Measurements from ENCODE around the gene SCNN1B.
A peak's percentile ranks its signal among the peaks of the same experiment; 100 is the strongest.

SCNN1B gene

DNA sequence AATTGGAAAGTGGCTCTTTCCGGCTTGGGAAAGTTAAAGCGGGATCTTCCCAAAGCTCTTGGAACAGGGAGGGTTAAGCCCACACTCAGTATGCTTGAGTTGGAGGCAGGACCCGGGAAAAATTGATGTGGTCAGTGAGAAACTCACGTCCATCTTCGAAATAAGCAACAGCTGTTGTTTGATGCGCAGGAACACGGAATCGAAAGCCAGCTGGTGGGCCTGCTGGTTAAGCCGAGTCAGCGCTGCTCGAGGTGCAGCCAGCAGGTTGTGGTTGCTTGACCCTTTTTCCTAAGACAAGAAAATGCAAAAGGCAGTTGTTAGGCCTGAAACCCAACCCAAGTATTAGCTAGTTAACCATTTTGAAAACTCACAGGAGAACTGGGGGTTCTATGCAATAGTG lies 101.4 kb downstream of the SCNN1B start:
- H3K4me3 ChIP-seq (ENCODE audit: low read length), result no peak overlapping the region
- peaks cover 19% of the 10 kb centered on the region for H3K4me1 ChIP-seq (ENCODE audit: control insufficient read depth, low read depth, low read length)
- no peaks in the 10 kb centered on the region for H3K9me3 ChIP-seq (ENCODE audit: control insufficient read depth, low read depth, low read length)
- H3K36me3 ChIP-seq (ENCODE audit: control insufficient read depth, low read depth, low read length), result peaks cover 15% of the 10 kb centered on the region
- no peak overlapping the region for H3K27ac ChIP-seq (ENCODE audit: low read length)
- H3K9ac ChIP-seq (ENCODE audit: low read length), result no peak overlapping the region
- H3K27me3 ChIP-seq (ENCODE audit: control insufficient read depth, insufficient read depth, low read length), result no peaks in the 10 kb centered on the region

DNA sequence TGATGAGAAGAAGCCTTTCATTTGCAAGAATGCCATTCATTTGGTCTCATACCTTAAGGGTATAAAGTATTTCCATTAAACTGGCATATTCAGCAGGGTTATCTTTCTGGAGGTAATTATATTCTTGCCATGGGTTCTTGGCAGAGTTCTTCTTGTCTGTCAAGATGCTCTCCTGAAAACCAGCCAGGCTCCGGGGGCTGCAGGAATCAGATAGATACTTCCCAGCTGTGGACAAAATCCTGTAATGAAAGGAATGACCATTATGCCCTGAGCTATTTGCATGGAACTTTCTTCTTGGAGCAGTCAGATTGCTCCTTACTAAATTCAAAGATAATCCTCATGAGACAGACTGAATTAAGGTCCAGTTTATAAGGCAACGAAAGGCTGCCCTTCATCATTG lies 103.9 kb downstream of the SCNN1B start:
- H3K4me3 ChIP-seq (ENCODE audit: low read length), result no peak overlapping the region
- H3K9ac ChIP-seq (ENCODE audit: low read length), result no peak overlapping the region
- peaks cover 16% of the 10 kb centered on the region for H3K36me3 ChIP-seq (ENCODE audit: control insufficient read depth, low read depth, low read length)
- H3K9me3 ChIP-seq (ENCODE audit: control insufficient read depth, low read depth, low read length), result no peaks in the 10 kb centered on the region
- H3K4me1 ChIP-seq (ENCODE audit: control insufficient read depth, low read depth, low read length), result peaks cover 20% of the 10 kb centered on the region
- H3K27ac ChIP-seq (ENCODE audit: low read length), result no peak overlapping the region
- H3K27me3 ChIP-seq (ENCODE audit: control insufficient read depth, insufficient read depth, low read length), result no peaks in the 10 kb centered on the region

DNA sequence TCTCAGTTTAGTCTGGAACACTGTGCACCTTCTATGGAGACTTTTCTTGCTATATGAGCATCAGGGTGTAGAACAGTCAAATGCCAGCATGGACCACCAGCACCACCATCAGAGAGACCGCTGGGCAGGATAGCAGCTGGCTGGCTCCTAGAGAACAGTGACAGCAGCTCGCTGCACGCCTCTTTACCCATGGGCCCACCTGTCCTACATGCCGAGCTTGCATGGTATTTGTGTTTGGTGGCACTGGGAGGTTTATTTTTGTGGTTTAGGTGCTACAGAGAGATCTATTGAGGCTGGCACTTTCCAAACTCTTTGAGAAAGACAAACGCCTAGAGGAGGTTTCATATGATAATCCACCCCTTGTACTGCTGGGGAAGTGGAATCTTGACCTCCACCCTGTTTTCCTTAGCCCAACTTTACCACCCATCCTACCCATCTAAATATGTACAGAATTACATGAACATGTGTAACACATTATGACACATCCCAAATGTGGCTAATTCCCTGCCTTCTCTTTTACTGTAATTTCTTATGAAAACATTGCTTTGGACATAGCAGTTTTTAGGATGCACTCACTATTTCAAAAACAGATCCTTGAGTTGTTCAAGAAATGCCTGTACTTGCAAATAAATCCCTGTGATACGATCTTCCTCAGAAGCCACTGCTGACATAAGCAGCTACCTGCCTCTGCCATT lies 104.6 kb downstream of the SCNN1B start:
- H3K36me3 ChIP-seq (ENCODE audit: control insufficient read depth, low read depth, low read length), result peaks cover 20% of the 10 kb centered on the region
- H3K27ac ChIP-seq (ENCODE audit: low read length), result no peak overlapping the region
- H3K9me3 ChIP-seq (ENCODE audit: control insufficient read depth, low read depth, low read length), result no peaks in the 10 kb centered on the region
- H3K27me3 ChIP-seq (ENCODE audit: control insufficient read depth, insufficient read depth, low read length), result no peaks in the 10 kb centered on the region
- H3K4me3 ChIP-seq (ENCODE audit: low read length), result no peak overlapping the region
- peaks cover 20% of the 10 kb centered on the region for H3K4me1 ChIP-seq (ENCODE audit: control insufficient read depth, low read depth, low read length)
- no peak overlapping the region for H3K9ac ChIP-seq (ENCODE audit: low read length)

DNA sequence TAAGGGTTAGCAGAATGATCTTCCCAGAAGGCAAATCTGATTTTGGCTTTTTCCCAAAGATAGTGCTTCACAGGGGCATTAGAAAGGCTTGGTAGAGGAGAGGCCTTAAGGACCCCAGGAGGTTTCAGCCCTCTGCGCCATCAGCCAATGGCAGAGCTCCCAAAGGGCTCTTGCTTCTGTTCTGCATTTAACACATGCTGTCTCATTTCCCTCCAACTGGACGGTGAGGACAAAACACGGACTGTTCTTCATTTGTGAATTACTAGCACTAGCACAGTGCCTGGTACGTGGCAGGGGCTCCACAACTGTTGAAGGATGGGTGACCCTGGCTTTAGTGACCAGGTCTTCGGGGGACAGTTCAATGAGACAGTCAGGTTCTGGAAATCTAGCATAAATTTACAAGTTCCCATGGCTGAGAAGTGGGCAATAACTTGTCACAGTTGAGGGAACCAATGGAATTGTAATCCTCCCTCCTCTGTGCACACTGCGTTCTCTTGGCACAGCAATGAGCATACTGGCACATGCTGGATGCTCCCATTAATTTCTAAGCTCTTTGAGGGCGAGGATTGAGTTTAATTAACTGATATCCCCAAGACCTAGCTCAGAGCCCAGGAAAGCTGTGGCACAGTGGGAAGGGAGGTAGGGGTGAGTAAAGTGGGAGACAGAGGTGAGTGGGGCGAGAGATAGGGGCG lies 105.5 kb downstream of the SCNN1B start:
- Histone ChIP-seq H3K9ac (ENCODE audit: low read length) (no peak overlapping the region), H3K4me3 (ENCODE audit: low read length) (no peak overlapping the region), H3K27me3 (ENCODE audit: control insufficient read depth, insufficient read depth, low read length) (no peaks in the 10 kb centered on the region), H3K27ac (ENCODE audit: low read length) (no peak overlapping the region), H3K9me3 (ENCODE audit: control insufficient read depth, low read depth, low read length) (no peaks in the 10 kb centered on the region), H3K4me1 (ENCODE audit: control insufficient read depth, low read depth, low read length) (peaks cover 20% of the 10 kb centered on the region), H3K36me3 (ENCODE audit: control insufficient read depth, low read depth, low read length) (peaks cover 20% of the 10 kb centered on the region)

DNA sequence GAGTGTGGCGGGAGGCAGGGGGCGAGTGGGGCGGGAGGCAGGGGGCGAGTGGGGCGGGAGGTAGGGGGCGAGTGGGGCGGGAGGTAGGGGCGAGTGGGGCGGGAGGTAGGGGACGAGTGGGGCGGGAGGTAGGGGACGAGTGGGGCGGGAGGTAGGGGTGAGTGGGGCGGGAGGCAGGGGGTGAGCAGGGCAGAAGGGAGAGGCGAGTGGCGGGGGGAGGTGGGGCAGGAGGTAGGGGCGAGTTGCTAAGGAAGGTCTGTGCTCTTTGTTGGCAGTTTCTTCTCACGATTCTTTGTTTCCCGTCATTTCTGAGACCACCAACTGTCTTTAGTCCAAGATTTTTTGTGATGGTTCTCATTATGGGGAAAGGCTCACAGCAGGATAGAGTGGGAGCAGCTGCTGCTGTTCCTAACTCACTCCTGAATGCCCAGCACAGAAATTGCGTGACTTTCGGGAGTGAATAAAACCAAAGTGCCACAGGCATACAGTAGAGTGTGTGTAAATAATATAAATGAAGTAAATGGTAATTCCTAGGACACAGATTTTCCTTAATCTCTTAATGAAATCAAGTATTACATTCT lies 106.2 kb downstream of the SCNN1B start:
- no peaks in the 10 kb centered on the region for H3K9me3 ChIP-seq (ENCODE audit: control insufficient read depth, low read depth, low read length)
- peak overlapping the region; percentile 48 for H3K9ac ChIP-seq (ENCODE audit: low read length)
- H3K4me1 ChIP-seq (ENCODE audit: control insufficient read depth, low read depth, low read length), result peaks cover 20% of the 10 kb centered on the region
- no peaks in the 10 kb centered on the region for H3K27me3 ChIP-seq (ENCODE audit: control insufficient read depth, insufficient read depth, low read length)
- H3K27ac ChIP-seq (ENCODE audit: low read length), result peak overlapping the region; percentile 14
- no peak overlapping the region for H3K4me3 ChIP-seq (ENCODE audit: low read length)
- peaks cover 17% of the 10 kb centered on the region for H3K36me3 ChIP-seq (ENCODE audit: control insufficient read depth, low read depth, low read length)

DNA sequence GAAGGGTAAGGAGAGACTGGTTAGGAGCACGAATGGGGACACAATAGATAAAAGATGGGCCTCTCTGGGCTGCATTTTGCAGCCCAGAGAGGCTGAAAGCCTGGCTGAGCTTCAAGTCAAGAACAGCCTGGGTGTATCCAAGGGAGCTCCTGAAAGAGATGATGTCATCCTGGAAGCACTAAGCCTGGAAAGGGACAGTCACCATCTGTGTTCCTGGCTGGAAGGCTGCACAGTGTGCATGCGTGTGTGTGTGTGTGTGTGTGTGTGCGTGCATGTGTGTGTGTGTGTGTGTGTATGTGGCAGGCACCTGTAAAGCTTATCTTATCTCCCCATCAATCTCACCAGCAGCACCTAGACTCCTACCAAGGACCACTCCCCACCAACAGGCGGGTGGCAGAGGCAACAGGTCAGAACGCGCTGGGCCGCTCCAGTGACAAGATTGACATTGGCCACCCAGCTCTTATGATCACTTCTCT lies 106.8 kb downstream of the SCNN1B start:
- Histone ChIP-seq H3K4me3 (ENCODE audit: low read length) (no peak overlapping the region), H3K27me3 (ENCODE audit: control insufficient read depth, insufficient read depth, low read length) (no peaks in the 10 kb centered on the region), H3K36me3 (ENCODE audit: control insufficient read depth, low read depth, low read length) (peaks cover 13% of the 10 kb centered on the region), H3K9me3 (ENCODE audit: control insufficient read depth, low read depth, low read length) (no peaks in the 10 kb centered on the region), H3K27ac (ENCODE audit: low read length) (peak overlapping the region; percentile 14), H3K4me1 (ENCODE audit: control insufficient read depth, low read depth, low read length) (peaks cover 20% of the 10 kb centered on the region), H3K9ac (ENCODE audit: low read length) (peak overlapping the region; percentile 48)

DNA sequence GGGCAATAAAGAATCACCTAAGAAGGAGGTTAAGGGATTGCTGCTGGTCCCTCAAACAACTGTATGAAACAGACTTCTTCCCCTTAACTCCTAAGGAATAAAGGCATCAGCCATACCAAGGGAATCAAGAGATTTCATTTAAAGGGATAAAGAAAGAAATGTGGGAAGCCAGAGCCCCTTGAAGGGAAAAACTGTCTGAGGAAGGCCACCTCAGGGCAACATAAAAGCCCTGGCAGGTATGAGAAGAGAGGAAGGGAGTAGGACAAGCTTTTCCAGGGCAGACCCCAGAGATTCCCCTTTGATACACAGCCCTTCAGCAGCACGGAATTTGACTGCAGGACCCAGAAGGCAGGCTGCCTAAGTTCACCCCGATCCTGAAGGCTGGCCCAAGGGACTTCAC lies 107.4 kb downstream of the SCNN1B start:
- peaks cover 13% of the 10 kb centered on the region for H3K36me3 ChIP-seq (ENCODE audit: control insufficient read depth, low read depth, low read length)
- no peak overlapping the region for H3K9ac ChIP-seq (ENCODE audit: low read length)
- no peak overlapping the region for H3K4me3 ChIP-seq (ENCODE audit: low read length)
- no peak overlapping the region for H3K27ac ChIP-seq (ENCODE audit: low read length)
- H3K4me1 ChIP-seq (ENCODE audit: control insufficient read depth, low read depth, low read length), result peaks cover 20% of the 10 kb centered on the region
- H3K27me3 ChIP-seq (ENCODE audit: control insufficient read depth, insufficient read depth, low read length), result no peaks in the 10 kb centered on the region
- no peaks in the 10 kb centered on the region for H3K9me3 ChIP-seq (ENCODE audit: control insufficient read depth, low read depth, low read length)

DNA sequence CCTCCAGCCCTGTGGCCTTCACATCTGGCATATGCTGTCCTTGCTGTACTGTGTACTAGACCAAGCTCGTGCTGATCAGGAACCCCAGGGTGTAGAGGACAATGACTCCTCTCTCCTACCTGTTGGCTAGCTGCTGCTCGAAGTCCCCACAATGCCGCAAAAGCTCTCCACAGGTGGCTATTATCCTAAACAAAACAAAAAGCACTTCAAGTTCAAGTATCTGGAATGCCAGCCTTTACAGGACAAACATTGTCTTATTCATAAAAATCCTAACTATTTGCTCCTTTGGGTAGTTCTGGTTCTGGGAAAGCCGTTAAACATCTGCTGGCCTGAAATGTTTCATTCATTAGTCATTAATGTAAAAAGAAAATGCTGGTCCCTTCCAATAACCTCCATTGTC lies 108.1 kb downstream of the SCNN1B start:
- Histone ChIP-seq H3K4me3 (ENCODE audit: low read length) (no peak overlapping the region), H3K27ac (ENCODE audit: low read length) (no peak overlapping the region), H3K36me3 (ENCODE audit: control insufficient read depth, low read depth, low read length) (peaks cover 13% of the 10 kb centered on the region), H3K9ac (ENCODE audit: low read length) (no peak overlapping the region), H3K4me1 (ENCODE audit: control insufficient read depth, low read depth, low read length) (peaks cover 20% of the 10 kb centered on the region), H3K9me3 (ENCODE audit: control insufficient read depth, low read depth, low read length) (no peaks in the 10 kb centered on the region), H3K27me3 (ENCODE audit: control insufficient read depth, insufficient read depth, low read length) (no peaks in the 10 kb centered on the region)

DNA sequence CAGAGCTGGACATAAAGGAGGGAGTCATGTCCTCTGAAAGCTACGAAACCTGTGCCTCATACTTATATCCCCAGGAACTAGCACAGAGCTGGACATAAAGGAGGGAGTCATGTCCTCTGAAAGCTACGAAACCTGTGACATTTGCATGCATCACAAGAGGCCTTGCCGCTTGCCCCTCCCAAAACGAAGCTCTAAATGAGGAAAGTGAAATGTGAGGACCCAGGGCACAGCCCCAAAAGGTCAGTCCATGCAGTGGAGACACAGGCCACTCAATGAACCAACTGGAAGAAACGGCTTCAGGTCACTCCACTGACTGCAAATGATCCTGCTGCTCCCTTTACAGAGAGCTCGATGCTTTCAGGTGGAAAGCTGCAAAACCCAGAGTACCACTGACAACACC lies 112.6 kb downstream of the SCNN1B start:
- no peak overlapping the region for H3K9ac ChIP-seq (ENCODE audit: low read length)
- no peaks in the 10 kb centered on the region for H3K27me3 ChIP-seq (ENCODE audit: control insufficient read depth, insufficient read depth, low read length)
- no peak overlapping the region for H3K27ac ChIP-seq (ENCODE audit: low read length)
- peaks cover 21% of the 10 kb centered on the region for H3K36me3 ChIP-seq (ENCODE audit: control insufficient read depth, low read depth, low read length)
- H3K4me3 ChIP-seq (ENCODE audit: low read length), result no peak overlapping the region
- peaks cover 7% of the 10 kb centered on the region for H3K4me1 ChIP-seq (ENCODE audit: control insufficient read depth, low read depth, low read length)
- H3K9me3 ChIP-seq (ENCODE audit: control insufficient read depth, low read depth, low read length), result no peaks in the 10 kb centered on the region

DNA sequence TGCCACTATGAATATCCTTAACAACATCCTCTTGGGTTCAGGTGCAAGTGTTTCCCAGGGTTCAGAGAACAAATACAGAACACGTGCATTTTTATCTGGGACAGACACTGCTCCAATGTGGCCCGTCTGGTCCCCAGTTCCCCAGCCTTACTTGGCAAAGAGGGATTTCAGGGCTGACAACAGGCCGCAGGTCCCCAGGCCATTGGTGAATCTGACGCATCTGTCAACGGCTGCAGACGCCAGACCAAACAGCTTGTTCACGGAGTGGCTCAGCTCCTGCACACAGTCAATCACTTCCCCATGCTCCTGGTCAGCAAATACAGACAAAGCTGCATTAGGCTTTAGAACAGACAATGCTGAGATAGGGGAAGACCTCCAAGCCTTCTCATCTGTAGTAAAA lies 114.7 kb downstream of the SCNN1B start:
- Histone ChIP-seq H3K36me3 (ENCODE audit: control insufficient read depth, low read depth, low read length) (peaks cover 16% of the 10 kb centered on the region), H3K9me3 (ENCODE audit: control insufficient read depth, low read depth, low read length) (no peaks in the 10 kb centered on the region), H3K4me1 (ENCODE audit: control insufficient read depth, low read depth, low read length) (peaks cover 9% of the 10 kb centered on the region), H3K27me3 (ENCODE audit: control insufficient read depth, insufficient read depth, low read length) (no peaks in the 10 kb centered on the region), H3K9ac (ENCODE audit: low read length) (no peak overlapping the region), H3K27ac (ENCODE audit: low read length) (no peak overlapping the region), H3K4me3 (ENCODE audit: low read length) (no peak overlapping the region)

DNA sequence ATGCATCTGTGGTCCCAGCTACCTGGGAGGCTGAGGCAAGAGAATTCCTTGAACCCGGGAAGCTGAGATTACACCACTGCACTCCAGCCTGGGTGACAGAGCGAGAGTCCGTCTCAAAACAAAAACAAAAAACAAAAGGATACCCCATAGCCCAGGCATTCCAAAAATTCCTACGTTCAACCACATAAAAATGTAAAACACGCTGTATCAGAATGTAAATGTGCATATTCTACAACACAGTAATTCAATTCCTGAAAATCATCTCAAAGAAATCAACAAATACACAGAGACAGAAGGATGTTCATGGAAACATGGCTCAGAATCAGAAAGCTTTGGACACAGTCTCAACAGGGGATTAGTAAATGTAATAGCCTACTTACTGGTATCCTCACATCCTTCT lies 117.9 kb downstream of the SCNN1B start:
- no peak overlapping the region for H3K9ac ChIP-seq (ENCODE audit: low read length)
- no peak overlapping the region for H3K27ac ChIP-seq (ENCODE audit: low read length)
- H3K36me3 ChIP-seq (ENCODE audit: control insufficient read depth, low read depth, low read length), result peaks cover 15% of the 10 kb centered on the region
- H3K4me3 ChIP-seq (ENCODE audit: low read length), result no peak overlapping the region
- peaks cover 9% of the 10 kb centered on the region for H3K4me1 ChIP-seq (ENCODE audit: control insufficient read depth, low read depth, low read length)
- no peaks in the 10 kb centered on the region for H3K27me3 ChIP-seq (ENCODE audit: control insufficient read depth, insufficient read depth, low read length)
- H3K9me3 ChIP-seq (ENCODE audit: control insufficient read depth, low read depth, low read length), result no peaks in the 10 kb centered on the region
